Measurements from ENCODE around the gene BRCA1.
"Not testable (repeated sequence)": the region's sequence is repeated elsewhere in the genome, so short reads cannot be mapped to it uniquely, and the experiment has no call there.

The BRCA1 gene

DNA sequence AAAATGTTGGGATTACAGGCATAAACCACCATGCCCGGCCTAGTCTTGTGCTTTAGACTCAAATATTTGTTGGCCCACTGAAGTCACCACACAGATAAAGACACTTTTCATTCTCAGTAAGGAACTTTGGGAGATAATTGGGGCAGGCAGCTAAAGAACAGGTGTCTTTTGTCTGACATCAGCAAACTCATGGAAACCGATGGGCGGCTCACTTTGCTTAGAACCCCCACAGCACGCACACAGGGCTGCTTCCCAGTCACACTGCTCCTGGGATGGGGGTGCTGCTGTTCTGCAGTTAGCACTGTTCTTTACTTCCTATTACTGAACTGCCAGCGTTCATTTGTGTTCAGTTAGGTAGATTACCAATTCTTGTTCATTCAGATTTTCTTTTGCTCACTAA lies 18.0 kb upstream of the BRCA1 start:
- Histone ChIP-seq H3K4me3 (ENCODE audit: low read length) (no peak overlapping the region), H3K27me3 (replicated peaks; ENCODE audit: insufficient read depth, low read length) (no peaks in the 10 kb centered on the region), H3K4me2 (ENCODE audit: low read depth, low read length) (no peak overlapping the region), H3K27ac (ENCODE audit: low read length) (no peak overlapping the region), H3F3A (ENCODE audit: insufficient read depth, low read length) (no peaks in the 10 kb centered on the region), H3K36me3 (replicated peaks; ENCODE audit: insufficient read depth, low read length) (no peaks in the 10 kb centered on the region), H3K4me1 (ENCODE audit: low read length) (no peaks in the 10 kb centered on the region), H2AFZ (ENCODE audit: low read length) (no peak overlapping the region), H3K9me3 (replicated peaks; ENCODE audit: insufficient read depth, low read length) (no peaks in the 10 kb centered on the region), H3K9me2 (replicated peaks; ENCODE audit: insufficient read depth, low read length) (no peaks in the 10 kb centered on the region), H3K9ac (ENCODE audit: low read length) (no peak overlapping the region), H4K20me1 (ENCODE audit: insufficient read depth, low read length) (no peaks in the 10 kb centered on the region), H3K79me2 (ENCODE audit: low read length) (no peaks in the 10 kb centered on the region)
- DNase-seq = no peak
- no peak for TF ChIP-seq EZH2phosphoT487 (IDR thresholded peaks at IDR 0.05; ENCODE audit: low read length)
- no peak for TF ChIP-seq CTCF (IDR thresholded peaks at IDR 0.05; ENCODE audit: low read length)
- no peak for TF ChIP-seq EZH2 (optimal IDR thresholded peaks at IDR 0.05; ENCODE audit: low read depth, low read length)

DNA sequence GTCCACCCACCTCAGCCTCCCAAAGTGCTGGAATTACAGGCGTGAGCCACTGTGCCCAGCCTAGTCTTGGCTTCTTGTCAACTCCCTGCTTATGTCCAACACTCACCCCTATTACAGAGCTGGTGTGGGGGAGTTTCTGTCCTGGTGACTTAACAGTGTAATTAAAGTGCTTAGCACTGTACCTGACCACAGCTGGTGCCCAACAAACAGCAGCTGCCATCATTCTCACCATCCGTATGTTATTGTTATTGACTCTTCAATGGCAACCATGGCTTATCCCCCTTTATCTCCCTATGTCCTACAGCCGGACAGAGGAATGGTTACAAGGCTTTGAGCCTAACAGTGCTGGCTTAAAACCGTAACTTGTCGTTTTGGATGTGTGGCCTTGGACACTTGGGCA lies 17.0 kb upstream of the BRCA1 start:
- no peak overlapping the region for H3K27ac ChIP-seq (ENCODE audit: low read length)
- H2AFZ ChIP-seq (ENCODE audit: low read length) = no peak overlapping the region
- TF ChIP-seq EZH2phosphoT487 (IDR thresholded peaks at IDR 0.05; ENCODE audit: low read length) (no peak), CTCF (IDR thresholded peaks at IDR 0.05; ENCODE audit: low read length) (no peak)
- no peak overlapping the region for H3K4me3 ChIP-seq (ENCODE audit: low read length)
- no peaks in the 10 kb centered on the region for H3K9me2 ChIP-seq (replicated peaks; ENCODE audit: insufficient read depth, low read length)
- H3K4me2 ChIP-seq (ENCODE audit: low read depth, low read length) = no peak overlapping the region
- no peaks in the 10 kb centered on the region for H3K4me1 ChIP-seq (ENCODE audit: low read length)
- no peaks in the 10 kb centered on the region for H4K20me1 ChIP-seq (ENCODE audit: insufficient read depth, low read length)
- no peak for DNase-seq
- no peaks in the 10 kb centered on the region for H3K27me3 ChIP-seq (replicated peaks; ENCODE audit: insufficient read depth, low read length)
- H3K36me3 ChIP-seq (replicated peaks; ENCODE audit: insufficient read depth, low read length) = no peaks in the 10 kb centered on the region
- H3K9ac ChIP-seq (ENCODE audit: low read length) = no peak overlapping the region
- H3K9me3 ChIP-seq (replicated peaks; ENCODE audit: insufficient read depth, low read length) = no peaks in the 10 kb centered on the region
- no peaks in the 10 kb centered on the region for H3F3A ChIP-seq (ENCODE audit: insufficient read depth, low read length)
- H3K79me2 ChIP-seq (ENCODE audit: low read length) = no peaks in the 10 kb centered on the region

- H3K27me3 ChIP-seq (replicated peaks; ENCODE audit: insufficient read depth, low read length) = no peaks in the 10 kb centered on the region
- no peak for DNase-seq
- no peak overlapping the region for H2AFZ ChIP-seq (ENCODE audit: low read length)
- 0 out of 2 replicates have a peak, but pooled peaks cover 3% of the 10 kb centered on the region for H3K4me1 ChIP-seq (ENCODE audit: low read length)
- no peak overlapping the region for H3K4me3 ChIP-seq (ENCODE audit: low read length)
- H3K36me3 ChIP-seq (replicated peaks; ENCODE audit: insufficient read depth, low read length) = no peaks in the 10 kb centered on the region
- no peaks in the 10 kb centered on the region for H3K79me2 ChIP-seq (ENCODE audit: low read length)
- TF ChIP-seq EZH2 (optimal IDR thresholded peaks at IDR 0.05; ENCODE audit: low read depth, low read length) (no peak), EZH2phosphoT487 (IDR thresholded peaks at IDR 0.05; ENCODE audit: low read length) (no peak), CTCF (IDR thresholded peaks at IDR 0.05; ENCODE audit: low read length) (no peak)
- no peak overlapping the region for H3K4me2 ChIP-seq (ENCODE audit: low read depth, low read length)
- no peak overlapping the region for H3K27ac ChIP-seq (ENCODE audit: low read length)
- no peaks in the 10 kb centered on the region for H4K20me1 ChIP-seq (ENCODE audit: insufficient read depth, low read length)
- H3K9me2 ChIP-seq (replicated peaks; ENCODE audit: insufficient read depth, low read length) = no peaks in the 10 kb centered on the region
- H3K9me3 ChIP-seq (replicated peaks; ENCODE audit: insufficient read depth, low read length) = no peaks in the 10 kb centered on the region
- no peak overlapping the region for H3K9ac ChIP-seq (ENCODE audit: low read length)
- no peaks in the 10 kb centered on the region for H3F3A ChIP-seq (ENCODE audit: insufficient read depth, low read length)
These were observed 15.5 kb upstream of the BRCA1 start for GRCh38 chr17:43140396-43141332.

DNA sequence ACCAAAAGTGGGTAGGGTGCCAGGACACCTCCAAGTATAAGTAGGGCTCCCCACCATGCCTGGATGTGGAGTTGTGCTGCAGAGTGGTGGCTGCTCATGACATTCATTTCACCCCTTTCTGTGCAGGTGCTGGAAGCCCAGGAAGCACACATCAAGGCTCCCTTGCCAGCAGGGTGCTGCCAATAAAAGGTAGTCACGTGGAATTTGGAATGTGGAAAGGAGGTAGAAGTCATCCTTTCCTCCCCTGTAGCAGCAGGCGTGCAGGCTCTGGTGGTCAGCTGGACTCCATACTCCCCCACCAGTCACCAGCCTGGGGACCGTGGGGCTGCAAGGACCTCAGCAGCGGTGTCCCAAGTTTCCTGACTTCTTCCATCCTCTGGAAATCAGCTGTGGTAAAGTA lies 13.4 kb upstream of the BRCA1 start:
- not testable (repeated sequence) for H3K79me2 ChIP-seq (ENCODE audit: low read length); H3K4me2 ChIP-seq (ENCODE audit: low read depth, low read length); H2AFZ ChIP-seq (ENCODE audit: low read length); H3K9ac ChIP-seq (ENCODE audit: low read length); H3F3A ChIP-seq (ENCODE audit: insufficient read depth, low read length); H3K4me3 ChIP-seq (ENCODE audit: low read length); H3K9me2 ChIP-seq (replicated peaks; ENCODE audit: insufficient read depth, low read length); H3K4me1 ChIP-seq (ENCODE audit: low read length); H3K27me3 ChIP-seq (replicated peaks; ENCODE audit: insufficient read depth, low read length); H3K9me3 ChIP-seq (replicated peaks; ENCODE audit: insufficient read depth, low read length); H3K36me3 ChIP-seq (replicated peaks; ENCODE audit: insufficient read depth, low read length); H3K27ac ChIP-seq (ENCODE audit: low read length); DNase-seq; H4K20me1 ChIP-seq (ENCODE audit: insufficient read depth, low read length)

DNA sequence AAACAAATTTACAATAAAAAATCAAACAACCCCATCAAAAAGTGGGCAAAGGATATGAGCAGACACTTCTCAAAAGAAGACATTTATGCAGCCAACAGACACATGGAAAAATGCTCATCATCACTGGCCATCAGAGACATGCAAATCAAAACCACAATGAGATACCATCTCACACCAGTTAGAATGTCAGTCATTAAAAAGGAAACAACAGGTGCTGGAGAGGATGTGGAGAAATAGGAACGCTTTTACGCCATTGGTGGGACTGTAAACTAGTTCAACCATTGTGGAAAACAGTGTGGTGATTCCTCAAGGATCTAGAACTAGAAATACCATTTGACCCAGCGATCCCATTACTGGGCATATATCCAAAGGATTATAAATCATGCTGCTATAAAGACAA lies 11.4 kb upstream of the BRCA1 start:
- not testable (repeated sequence) for H3K79me2 ChIP-seq (ENCODE audit: low read length); H3F3A ChIP-seq (ENCODE audit: insufficient read depth, low read length); H2AFZ ChIP-seq (ENCODE audit: low read length); DNase-seq; H3K27ac ChIP-seq (ENCODE audit: low read length); H3K36me3 ChIP-seq (replicated peaks; ENCODE audit: insufficient read depth, low read length); H3K4me1 ChIP-seq (ENCODE audit: low read length); H3K9me2 ChIP-seq (replicated peaks; ENCODE audit: insufficient read depth, low read length); H3K9me3 ChIP-seq (replicated peaks; ENCODE audit: insufficient read depth, low read length); H3K4me2 ChIP-seq (ENCODE audit: low read depth, low read length); H3K4me3 ChIP-seq (ENCODE audit: low read length); H3K27me3 ChIP-seq (replicated peaks; ENCODE audit: insufficient read depth, low read length); H3K9ac ChIP-seq (ENCODE audit: low read length); H4K20me1 ChIP-seq (ENCODE audit: insufficient read depth, low read length)
